GM18861 (cell line): Measurements from ENCODE around the gene CA11.

Experiments
- ATAC-seq: cut with Tn5 transposase; IDR thresholded peaks from one replicate; pipeline ENCODE4 v1.9.1; 2021; ENCODE audit not compliant: unreplicated experiment

Gene CA11

GRCh38 chr19:48588670-48589401 is 57.2 kb downstream of the CA11 start:
- ATAC-seq = no peak
